Activated naive CD4-positive, alpha-beta T cell treated with anti-CD3 and anti-CD28 coated beads, Interleukin-2, amount 10 ng/mL, durations not matched to agents 5 hours and 36 hours (primary cell): ENCODE results near the gene GJD3. TPM values are rescaled to one million over a fixed set of nuclear protein-coding genes. Genes with fewer than 3 reads are reported as not detected.

Source experiments
- total RNA-seq, 2 experiments: library from RNA; stranded (reverse); gene quantifications; one replicate each; pipeline ENCODE4 v1.2.3, GENCODE V29; 2021

Gene GJD3
- total RNA-seq = under 1 TPM in 1 of 2 experiments, not detected in 1; 0.26 TPM

GRCh38 chr17:40364121-40364861 lies at the start of gene GJD3:
Gene GJD3 (minus strand): TSS chr17:40364737. CDS start chr17:40363815, 922 bp downstream.

Other genes with a start within 250 kb of the GJD3 start
- gene MSL1, start 242.8 kb downstream of the GJD3 start, total RNA-seq = 10 to 100 TPM; 89.9 to 95.7 TPM
- gene CASC3, start 224.2 kb downstream of the GJD3 start, total RNA-seq = 10 to 100 TPM; 81.1 to 81.3 TPM
- gene RAPGEFL1, start 187.3 kb downstream of the GJD3 start, total RNA-seq = 1 to 10 TPM; 3.8 to 4.5 TPM
- 10 to 100 TPM; 25.5 TPM for gene WIPF2, start 145.4 kb downstream of the GJD3 start, total RNA-seq
- 10 to 100 TPM; 52.8 to 54.5 TPM for gene CDC6, start 76.9 kb downstream of the GJD3 start, total RNA-seq
- 10 to 100 TPM; 63.5 TPM for gene RARA, start 55.6 kb downstream of the GJD3 start, total RNA-seq
- 100 to 1,000 TPM; 340 to 372 TPM for gene TOP2A, start 53.2 kb upstream of the GJD3 start, total RNA-seq
- gene IGFBP4, start 78.7 kb upstream of the GJD3 start, total RNA-seq = 10 to 100 TPM; 85.6 to 90.5 TPM
- 1 to 10 TPM; 5.7 to 6.3 TPM for gene TNS4, start 136.9 kb upstream of the GJD3 start, total RNA-seq
- gene CCR7, start 200.7 kb upstream of the GJD3 start, total RNA-seq = 100 to 1,000 TPM; 225 to 233 TPM